GM19468 (cell line): Measurements from ENCODE around the gene NR2C2.
A peak's percentile ranks its signal among the peaks of the same experiment; 100 is the strongest.

Experiments
- ATAC-seq: cut with Tn5 transposase; IDR thresholded peaks from one replicate; pipeline ENCODE4 v1.9.1; 2021; ENCODE audit warnings: mild to moderate bottlenecking, moderate library complexity, moderate number of reproducible peaks; ENCODE audit not compliant: unreplicated experiment; ENCODE audit errors: extremely low read depth

Gene NR2C2

DNA sequence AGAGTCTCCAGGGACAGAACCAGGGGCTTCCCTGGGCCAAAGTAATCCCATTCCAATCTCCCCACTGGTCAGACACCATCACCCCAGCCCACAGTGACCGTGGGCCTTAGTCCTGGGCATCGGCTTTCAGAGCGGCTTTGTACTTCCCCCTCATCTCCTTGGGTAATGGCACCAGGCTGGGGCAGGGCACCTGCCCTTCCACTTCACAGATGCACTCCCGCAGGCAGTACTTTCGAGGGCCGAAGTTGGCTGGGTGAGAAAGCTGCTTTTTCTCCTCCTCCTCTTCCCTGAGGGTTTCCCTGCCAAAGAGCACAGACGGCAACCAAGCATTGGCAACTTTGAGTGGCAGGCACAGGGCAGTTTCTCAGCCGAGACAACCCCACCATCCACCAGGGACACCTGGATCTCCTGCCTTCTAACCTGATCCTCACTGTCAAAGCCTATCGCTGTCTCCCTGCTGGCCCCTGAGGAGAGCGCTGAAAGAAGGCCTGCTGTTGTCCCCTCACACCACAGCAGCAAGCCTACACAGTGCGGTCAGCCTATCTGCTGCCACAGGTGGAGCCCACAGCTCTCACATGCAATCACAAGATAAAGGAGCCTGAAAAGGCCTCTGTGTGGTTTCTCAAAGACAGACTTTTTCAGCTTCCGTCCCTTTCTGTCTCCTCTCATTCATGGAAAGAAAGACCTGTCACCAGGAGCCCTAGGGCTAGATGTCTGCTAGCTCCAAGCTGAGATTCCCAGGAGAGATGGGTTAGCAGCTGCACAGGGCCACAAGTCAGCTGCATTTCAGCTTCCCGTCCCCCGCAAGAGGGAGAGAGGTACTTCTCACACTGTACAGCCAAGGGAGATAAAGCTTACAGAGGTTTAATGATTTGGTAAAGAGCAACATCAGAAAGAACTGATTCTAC, 105.2 kb downstream of the NR2C2 start:
- no peak for ATAC-seq

DNA sequence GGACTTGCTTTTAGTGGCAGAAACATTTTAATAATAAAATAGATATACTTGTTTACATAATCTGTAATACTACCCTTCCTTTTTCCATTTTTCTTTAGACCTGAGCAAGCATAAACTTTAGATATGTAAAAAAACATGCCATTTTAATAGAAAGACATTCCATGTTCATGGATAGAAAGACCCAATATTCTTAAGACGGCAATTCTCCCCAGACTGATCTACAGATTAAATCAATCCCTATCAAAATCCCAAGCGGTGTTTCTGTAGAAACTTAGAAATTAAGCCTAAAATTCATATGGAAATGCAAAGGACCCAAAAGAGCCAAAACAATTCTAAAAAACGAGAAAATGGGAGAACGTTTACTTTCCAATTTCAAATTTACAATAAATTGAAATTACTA, 106.2 kb downstream of the NR2C2 start:
- no peak for ATAC-seq

DNA sequence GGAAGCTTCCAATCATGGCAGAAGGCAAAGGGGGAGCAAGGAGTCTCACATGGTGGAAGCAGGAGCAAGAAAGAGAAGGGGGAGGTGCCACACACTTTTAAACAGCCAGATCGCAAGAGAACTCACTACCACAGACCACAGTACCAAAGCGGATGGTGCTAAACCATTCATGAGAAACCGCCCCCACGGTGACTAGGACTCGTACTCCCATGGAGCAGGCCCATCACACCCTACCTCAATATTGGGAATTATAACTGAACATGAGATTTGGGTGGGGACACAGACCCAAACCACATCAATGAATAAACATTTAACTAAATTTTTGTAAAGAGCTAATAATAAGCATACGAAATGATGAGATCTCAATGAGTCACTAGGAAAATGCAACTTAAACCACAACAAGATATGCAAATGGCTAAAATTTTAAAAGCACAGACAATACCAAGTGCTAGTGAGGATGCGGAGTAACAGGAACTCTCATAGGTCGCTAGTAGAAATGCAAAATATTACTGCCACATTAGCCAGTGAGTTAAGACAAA, 107.7 kb downstream of the NR2C2 start:
- peak; percentile 18 for ATAC-seq

DNA sequence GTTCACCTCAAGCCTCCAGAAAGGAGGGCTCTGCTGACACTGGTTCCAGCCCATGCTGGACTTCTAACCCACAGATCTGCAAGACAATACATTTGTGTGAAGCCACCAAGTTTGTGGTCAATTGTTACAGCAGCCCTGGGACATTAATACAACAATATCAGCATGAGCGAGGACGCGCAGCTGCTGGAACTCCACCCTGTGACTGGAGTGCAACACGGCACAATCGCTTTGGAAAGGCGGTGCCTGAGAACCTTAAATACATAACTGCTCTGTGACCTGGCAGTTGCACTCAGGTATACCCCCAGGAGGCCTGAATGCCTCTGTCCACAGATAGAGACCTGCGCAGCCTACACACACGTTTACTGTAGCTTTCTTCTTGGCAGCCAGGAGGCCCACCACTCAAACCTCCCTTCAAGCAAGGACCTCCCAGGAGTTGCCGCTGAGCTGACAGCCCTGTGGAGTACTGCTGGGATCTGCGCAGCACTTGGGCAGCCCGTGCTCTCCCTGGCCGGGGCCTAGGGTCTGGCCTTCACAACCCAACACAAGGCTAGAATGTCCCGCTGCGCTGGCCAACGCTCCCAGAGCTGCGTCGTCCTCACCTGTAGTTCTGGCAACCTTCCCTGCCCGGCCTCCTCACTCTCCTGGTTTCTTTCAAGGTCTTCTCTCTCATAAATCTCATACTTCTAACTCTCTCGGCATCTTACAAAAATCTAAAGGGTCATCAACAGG, 109.5 kb downstream of the NR2C2 start:
- ATAC-seq = no peak

DNA sequence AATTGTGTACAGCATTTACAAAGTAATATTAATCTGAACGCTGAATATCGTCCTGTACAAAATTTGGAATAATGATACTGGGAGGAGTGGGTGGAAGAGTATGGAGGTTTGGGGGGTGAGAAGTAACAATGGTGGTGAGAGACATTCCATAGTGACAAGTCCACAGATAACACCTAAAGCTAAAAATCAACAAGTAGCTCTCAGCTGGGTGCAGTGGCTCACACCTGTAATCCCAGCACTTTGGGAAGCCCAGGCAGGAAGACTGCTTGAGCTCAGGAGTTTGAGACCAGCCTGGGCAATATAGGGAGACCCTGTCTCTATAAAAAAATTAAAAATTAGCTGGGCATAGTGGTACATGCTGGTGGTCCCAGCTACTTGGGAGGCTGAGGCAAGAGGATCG, 112.6 kb downstream of the NR2C2 start:
- no peak for ATAC-seq

DNA sequence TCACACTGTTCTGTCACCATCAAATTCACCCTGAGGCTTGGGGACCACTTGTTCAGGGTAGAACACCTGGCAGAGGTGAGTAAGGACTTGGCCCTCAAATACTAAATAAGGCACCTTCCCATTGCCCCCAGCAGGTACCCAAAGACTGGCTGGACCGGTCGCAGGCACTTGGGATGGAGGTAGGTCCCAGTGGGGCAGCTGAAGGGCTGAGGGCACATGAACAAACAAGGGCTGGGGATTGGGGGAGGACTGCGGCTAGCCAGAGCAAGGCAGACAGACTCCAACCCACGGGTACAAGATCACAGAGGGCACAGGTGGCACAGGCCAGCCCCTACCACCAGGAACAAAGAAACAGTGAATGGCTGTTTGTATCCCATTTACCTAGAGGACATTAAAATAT, 115.9 kb downstream of the NR2C2 start:
- ATAC-seq = no peak

DNA sequence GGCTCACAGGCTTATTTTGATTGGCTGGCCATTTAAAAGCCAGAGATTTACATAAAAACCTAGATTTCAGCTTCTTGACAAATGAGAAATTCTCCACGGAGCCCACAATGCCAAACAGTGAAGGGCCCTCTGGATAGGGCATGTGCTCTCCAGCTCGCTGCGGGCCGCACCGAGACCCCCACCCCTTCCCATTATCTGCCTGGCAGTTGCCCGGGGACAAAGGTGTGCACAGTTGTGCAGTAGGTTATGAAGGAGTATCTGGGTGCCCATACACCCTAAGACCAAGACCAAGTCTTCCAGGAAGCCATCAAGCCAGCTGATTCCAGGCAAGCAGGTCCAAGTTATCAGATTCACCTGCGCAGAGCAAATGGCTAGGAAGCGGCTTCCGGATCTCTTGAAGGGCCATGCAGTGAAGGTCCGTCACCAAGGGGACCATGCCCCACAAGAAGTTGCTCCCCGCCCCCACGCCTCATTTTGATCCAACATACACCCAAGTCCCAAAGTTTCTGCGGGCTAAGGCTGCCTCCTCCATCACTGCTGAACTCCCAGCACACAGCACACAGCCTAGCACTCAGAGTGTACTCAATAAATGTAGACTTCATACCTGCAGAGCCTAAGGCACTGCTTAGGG, 116.4 kb downstream of the NR2C2 start:
- ATAC-seq = no peak

DNA sequence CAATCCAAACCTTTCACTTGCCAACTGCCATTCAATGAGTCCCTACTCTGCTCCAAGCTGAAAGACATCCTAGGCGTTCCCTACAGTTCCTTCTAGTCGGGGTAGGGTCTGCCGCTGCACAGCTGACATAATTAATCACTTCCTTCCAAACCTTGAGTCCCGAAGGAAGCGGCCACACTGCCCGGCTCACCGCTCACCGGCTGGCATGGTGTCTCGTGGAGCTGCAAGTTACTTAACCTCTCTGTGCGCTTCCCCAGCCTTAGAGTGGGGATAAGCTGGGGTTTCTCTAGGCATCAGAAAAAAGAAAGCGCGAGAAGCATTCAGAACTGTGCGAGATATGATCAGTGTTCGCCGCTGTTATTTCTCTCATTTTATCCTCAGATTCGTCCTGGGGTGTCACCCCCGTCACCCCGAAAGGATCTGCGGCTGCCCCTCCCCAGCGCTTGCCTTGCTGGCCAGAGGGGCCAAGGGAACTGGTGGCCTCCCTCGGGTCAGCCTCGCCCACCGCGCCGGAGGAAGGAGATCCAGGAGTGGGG, 117.0 kb downstream of the NR2C2 start:
- ATAC-seq = no peak

DNA sequence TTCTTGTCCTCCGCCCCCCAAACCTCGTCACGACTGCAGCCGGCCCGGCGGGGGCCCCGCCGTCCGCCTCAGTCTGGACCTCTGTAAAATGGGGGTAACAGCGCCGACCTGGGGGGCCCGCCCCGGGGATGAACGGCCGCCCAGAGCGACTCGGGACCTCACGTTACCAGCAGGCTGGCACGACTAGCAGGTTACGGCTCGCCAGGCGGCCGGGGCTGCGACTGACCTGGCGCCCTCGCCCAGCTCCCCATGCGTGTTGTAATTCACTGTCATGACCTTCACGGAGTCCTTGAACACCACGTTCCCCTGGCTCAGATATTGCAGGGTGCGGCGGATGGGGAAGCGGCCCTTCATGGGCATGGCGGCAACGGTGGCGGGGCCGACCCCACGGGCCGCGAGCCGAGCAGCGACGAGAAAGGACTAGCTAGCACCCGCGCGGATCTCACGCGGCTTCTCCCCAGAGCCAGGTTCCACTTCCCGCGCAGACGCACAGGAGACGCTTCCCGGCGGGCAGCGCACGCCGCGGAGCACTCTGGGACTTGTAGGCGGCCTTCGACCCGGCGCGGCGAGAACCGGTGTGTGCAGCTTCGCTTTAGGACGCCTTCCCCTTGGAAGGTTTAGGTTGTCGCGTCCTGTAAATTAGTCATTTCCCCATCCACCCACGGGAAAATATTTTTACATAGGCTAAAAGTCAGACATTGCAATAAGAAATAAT, 117.6 kb downstream of the NR2C2 start, which contains the start of gene MRPS25:
Gene MRPS25, minus strand, starts transcription at position 481 of the 715 bp plus-strand sequence. Its CDS starts 121 bp downstream, at position 360.
- peak; percentile 94 for ATAC-seq

DNA sequence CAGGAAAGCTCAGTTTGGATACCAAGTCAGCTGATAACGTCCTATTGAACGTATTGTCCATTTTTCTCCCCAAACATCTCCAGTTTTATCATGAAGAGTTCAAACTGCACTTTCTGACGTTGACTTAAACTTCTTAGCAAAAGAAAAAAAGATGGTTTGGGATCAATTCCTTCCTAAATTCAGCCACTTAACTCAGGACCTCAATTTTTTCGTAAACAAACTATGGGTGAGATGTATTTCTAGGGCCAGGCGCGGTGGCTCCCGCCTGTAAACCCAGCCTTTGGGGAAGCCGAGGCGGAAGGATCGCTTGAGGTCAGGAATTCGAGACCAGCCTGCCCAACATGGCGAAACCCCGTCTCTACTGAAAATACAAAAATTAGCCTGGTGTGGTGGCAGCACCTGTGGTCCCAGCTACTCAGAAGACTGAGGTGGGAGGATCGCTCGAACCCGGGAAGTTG, 118.2 kb downstream of the NR2C2 start:
- no peak for ATAC-seq

DNA sequence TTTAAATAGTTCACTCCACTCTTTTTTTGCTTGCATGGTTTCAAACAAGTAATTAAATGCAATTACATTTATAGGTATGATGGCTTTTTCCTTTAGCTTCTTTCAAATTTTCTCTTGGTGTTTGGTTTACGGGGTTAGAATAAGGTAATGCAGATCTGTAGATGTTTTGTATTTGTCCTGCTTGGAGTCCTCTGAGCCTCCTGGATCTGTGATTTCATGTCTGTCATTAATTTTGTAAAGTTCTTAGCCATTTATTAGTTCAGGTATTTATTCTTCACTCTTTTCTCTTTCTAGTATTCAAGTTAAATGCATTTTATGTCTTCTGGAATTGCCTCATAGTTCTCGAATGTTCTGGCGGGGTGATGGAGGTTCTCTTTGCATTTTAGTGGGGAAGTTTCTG, 119.1 kb downstream of the NR2C2 start:
- no peak for ATAC-seq

DNA sequence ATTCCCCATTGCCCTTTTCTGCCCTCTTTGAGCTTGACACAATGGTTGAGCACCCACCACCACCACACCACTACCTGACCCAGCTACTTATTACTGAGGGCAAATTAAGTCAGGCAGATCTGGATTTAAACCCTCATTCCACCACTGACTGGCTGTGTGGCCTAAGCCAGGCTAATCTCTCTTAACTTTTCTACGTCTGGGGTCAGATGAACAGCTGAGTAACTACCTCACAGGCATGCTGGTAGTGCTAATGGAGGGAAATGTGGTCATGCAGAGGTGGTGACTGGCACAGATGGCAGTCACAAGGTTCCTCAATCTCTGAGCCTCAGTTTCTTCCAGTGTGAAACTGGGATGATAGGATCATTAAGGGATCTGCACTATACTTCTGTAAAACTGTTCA, 122.1 kb downstream of the NR2C2 start:
- ATAC-seq = no peak

DNA sequence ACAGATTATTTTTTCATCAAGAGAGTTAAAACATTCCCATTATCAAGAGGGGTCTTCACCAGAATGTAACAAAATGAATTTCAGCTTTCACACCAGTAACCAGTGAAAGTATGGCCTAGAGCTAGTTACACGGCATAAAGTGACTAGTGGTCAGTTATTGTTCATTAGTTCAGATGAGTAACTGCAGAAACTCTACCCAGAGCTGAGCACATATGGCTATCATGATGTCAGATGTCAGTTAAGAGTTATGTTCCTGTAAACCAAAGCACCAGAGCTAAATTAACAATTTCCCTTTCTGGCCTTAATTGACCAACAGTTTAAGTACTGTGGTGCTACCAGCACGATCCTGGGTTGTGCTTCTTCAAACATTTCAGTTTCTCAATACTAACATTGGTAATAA, 124.3 kb downstream of the NR2C2 start:
- no peak for ATAC-seq

DNA sequence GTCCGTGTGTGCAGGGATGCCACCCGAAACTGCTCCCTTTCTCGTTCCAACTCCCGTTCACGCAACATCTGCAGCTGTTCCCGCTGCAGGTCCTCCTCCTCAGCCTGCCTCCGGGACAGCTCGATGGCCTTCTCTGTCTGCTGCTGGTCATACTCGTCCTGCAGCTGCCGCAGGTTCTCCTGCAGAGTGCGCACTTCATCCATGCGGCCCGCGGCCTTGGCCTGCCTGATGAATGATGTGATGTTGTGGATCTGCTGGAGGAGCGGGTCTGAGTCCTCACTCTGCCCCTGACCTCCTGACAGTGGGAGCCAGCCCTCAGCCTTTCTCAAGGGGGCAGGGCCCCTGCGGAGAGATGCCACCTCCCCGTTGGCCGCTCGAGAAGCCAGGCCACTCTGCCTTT, 127.1 kb downstream of the NR2C2 start:
- no peak for ATAC-seq

DNA sequence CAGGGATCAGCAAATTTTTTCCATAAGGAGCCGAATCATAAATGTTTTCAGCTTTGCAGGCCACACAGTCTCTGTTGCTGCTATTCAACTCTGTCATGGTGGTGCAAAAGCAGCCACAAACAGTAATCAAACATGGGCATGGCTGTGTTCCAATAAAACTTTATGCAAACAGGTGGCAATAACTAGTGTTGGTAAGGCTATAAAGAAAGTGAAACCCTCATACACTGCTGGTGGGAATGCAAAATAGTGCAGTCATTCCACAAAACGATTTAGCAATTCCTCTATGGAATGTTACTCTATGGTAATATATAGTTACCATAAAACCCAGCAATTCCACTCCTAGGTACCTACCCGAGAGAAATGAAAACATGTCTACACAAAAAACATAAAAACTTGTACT, 131.7 kb downstream of the NR2C2 start:
- no peak for ATAC-seq

DNA sequence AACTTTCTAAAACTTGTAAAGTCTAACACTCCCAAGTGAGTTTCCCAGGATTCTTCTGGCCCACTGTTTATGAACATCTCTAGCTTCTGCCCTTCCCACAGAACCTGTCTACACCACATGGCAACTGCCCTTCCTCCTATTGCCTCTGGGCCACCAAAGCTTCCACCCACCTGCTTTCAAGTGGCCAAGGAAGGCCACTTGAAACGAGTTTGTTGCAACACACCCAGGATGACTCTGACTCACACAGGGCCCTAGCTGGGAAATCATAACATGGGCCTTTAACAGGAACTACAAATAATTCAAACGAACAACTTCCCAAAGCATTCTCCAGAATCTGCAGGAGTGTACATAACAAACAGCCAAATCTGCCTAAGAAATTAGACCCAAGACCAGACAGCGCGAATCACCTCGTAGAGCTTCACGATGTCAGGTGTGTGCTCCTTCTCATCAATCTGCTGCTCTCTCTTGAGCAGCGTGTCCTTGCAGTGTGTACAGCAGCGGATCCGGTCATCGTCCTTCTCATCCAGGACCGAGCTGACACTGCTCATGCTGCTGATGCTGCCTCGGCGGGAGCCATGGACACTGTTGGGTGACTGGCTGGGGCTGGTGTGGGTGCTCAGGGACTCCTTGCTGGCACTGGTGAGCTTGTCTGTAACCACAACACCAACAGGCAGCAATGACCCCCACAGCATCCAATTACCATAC, 134.7 kb downstream of the NR2C2 start:
- no peak for ATAC-seq

DNA sequence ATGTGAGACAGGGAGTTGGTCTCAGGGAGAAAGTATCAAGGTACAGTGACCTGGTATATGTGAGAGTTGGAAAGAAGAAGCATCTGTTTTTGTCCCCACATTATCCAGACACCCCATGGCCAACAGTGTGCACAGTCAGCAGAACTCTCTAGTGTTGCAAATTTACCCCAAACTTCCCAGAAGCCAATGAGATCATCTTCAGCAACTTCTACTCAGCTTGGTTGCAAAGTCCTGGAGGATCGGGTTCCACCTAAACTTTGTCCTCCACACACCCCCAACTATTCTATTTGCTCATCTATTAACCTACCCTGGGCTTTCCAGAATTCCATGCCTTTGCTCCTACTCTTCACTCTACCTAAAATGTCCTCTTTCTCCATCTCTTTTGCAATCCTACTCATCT, 135.9 kb downstream of the NR2C2 start:
- ATAC-seq = no peak

DNA sequence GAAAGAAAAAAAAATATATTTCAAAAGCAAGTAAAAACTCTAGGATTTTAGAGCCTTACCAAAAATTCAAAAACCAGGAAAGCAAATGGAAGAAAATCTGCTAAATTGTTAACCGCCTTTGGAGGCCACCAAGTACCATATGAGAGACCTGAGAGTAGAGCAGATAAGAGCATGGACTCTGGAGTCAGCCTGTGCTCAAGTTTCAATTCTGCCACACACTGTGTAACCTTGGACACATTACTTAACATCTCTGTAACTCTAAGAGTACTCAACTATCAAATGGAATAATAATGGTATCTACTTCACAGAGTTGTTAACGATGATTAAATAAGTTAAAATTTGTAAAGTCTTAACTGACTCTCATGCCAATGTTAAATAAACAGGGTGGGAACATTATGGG, 138.9 kb downstream of the NR2C2 start:
- no peak for ATAC-seq

DNA sequence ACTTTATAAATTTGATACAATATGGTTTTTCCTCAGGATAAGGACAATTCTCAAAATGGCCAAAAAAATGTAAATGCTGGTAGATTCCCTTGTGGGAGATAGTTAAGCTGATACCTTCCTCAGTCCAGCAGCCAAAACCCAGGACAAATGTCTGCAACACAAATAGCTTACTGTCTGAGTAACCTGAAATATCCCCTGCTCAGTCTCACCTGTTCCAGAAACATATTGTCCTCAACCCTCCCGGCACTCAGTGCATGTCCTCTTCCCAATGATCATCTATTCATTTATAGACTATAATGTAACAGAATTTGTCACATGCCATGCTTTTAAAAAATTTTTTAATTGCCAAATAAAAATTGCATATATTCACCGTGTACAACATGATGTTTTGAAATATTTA, 139.3 kb downstream of the NR2C2 start:
- ATAC-seq = no peak
